ENCODE data around the gene CDKL4.

CDKL4 gene

DNA sequence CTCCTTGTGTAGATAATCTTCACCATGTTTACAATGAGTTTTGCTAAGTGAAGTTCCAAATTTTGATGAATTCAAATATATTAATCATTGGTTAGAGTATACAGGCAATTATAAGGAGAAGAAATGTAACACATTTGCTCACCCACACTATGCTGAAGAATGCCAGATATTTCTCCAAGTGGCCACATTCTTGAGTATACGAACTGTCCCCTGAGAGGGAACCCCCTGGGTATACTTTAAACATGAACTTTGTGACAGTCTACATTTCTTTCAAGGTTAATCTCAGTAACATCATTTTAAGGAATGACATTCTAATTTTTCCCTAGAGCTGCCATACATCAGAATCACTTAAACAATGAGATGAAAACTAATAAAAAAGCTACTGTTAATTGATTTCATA is 39.8 kb upstream of the CDKL4 start:
- TF ChIP-seq ZFP3 (CRISPR knock-in tag; IDR thresholded peaks at IDR 0.05) = no peak
- TF ChIP-seq, protein P1, sequence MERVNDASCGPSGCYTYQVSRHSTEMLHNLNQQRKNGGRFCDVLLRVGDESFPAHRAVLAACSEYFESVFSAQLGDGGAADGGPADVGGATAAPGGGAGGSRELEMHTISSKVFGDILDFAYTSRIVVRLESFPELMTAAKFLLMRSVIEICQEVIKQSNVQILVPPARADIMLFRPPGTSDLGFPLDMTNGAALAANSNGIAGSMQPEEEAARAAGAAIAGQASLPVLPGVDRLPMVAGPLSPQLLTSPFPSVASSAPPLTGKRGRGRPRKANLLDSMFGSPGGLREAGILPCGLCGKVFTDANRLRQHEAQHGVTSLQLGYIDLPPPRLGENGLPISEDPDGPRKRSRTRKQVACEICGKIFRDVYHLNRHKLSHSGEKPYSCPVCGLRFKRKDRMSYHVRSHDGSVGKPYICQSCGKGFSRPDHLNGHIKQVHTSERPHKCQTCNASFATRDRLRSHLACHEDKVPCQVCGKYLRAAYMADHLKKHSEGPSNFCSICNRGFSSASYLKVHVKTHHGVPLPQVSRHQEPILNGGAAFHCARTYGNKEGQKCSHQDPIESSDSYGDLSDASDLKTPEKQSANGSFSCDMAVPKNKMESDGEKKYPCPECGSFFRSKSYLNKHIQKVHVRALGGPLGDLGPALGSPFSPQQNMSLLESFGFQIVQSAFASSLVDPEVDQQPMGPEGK (CRISPR knock-in tag; IDR thresholded peaks at IDR 0.05; ENCODE audit: borderline replicate concordance) = no peak
- TF ChIP-seq, protein P2, sequence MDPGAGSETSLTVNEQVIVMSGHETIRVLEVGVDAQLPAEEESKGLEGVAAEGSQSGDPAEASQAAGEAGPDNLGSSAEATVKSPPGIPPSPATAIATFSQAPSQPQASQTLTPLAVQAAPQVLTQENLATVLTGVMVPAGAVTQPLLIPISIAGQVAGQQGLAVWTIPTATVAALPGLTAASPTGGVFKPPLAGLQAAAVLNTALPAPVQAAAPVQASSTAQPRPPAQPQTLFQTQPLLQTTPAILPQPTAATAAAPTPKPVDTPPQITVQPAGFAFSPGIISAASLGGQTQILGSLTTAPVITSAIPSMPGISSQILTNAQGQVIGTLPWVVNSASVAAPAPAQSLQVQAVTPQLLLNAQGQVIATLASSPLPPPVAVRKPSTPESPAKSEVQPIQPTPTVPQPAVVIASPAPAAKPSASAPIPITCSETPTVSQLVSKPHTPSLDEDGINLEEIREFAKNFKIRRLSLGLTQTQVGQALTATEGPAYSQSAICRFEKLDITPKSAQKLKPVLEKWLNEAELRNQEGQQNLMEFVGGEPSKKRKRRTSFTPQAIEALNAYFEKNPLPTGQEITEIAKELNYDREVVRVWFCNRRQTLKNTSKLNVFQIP (CRISPR knock-in tag; IDR thresholded peaks at IDR 0.05; ENCODE audit: borderline replicate concordance, low read depth) = no peak
- no peak for TF ChIP-seq ZC3H10 (CRISPR knock-in tag; IDR thresholded peaks at IDR 0.05)
- TF ChIP-seq OSR1 (CRISPR knock-in tag; IDR thresholded peaks at IDR 0.05) = no peak
- no peak for ATAC-seq

DNA sequence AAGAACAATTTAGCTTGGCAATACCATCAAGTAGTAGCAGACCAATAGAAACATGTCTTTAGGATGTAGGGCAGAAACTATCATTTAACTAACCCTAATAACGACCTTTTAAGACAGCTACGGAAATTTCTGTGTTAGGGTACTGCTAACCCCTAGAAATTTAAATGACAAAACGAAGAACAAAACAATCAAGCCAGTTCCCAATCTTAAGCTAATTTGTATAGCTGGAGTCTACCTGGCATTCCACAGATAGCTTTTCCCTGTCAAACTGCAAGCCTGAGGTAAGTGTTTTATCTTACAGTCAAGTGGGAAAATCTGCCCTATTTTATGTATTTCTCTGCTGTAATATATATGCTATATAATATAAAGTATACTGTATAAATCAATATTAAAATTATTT is 37.6 kb upstream of the CDKL4 start:
- no peak for ATAC-seq
- TF ChIP-seq, protein P3, sequence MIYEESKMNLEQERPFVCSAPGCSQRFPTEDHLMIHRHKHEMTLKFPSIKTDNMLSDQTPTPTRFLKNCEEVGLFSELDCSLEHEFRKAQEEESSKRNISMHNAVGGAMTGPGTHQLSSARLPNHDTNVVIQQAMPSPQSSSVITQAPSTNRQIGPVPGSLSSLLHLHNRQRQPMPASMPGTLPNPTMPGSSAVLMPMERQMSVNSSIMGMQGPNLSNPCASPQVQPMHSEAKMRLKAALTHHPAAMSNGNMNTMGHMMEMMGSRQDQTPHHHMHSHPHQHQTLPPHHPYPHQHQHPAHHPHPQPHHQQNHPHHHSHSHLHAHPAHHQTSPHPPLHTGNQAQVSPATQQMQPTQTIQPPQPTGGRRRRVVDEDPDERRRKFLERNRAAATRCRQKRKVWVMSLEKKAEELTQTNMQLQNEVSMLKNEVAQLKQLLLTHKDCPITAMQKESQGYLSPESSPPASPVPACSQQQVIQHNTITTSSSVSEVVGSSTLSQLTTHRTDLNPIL (CRISPR knock-in tag; IDR thresholded peaks at IDR 0.05; ENCODE audit: low read depth) = no peak
- no peak for TF ChIP-seq ZNF70 (CRISPR knock-in tag; IDR thresholded peaks at IDR 0.05)
- TF ChIP-seq CSDC2 (CRISPR knock-in tag; IDR thresholded peaks at IDR 0.05) = no peak
- TF ChIP-seq ESRRG (CRISPR knock-in tag; IDR thresholded peaks at IDR 0.05) = no peak
- TF ChIP-seq, protein P4, sequence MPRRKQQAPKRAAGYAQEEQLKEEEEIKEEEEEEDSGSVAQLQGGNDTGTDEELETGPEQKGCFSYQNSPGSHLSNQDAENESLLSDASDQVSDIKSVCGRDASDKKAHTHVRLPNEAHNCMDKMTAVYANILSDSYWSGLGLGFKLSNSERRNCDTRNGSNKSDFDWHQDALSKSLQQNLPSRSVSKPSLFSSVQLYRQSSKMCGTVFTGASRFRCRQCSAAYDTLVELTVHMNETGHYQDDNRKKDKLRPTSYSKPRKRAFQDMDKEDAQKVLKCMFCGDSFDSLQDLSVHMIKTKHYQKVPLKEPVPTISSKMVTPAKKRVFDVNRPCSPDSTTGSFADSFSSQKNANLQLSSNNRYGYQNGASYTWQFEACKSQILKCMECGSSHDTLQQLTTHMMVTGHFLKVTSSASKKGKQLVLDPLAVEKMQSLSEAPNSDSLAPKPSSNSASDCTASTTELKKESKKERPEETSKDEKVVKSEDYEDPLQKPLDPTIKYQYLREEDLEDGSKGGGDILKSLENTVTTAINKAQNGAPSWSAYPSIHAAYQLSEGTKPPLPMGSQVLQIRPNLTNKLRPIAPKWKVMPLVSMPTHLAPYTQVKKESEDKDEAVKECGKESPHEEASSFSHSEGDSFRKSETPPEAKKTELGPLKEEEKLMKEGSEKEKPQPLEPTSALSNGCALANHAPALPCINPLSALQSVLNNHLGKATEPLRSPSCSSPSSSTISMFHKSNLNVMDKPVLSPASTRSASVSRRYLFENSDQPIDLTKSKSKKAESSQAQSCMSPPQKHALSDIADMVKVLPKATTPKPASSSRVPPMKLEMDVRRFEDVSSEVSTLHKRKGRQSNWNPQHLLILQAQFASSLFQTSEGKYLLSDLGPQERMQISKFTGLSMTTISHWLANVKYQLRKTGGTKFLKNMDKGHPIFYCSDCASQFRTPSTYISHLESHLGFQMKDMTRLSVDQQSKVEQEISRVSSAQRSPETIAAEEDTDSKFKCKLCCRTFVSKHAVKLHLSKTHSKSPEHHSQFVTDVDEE (CRISPR knock-in tag; IDR thresholded peaks at IDR 0.05) = no peak
- no peak for TF ChIP-seq RARB (CRISPR knock-in tag; IDR thresholded peaks at IDR 0.05)
- no peak for TF ChIP-seq ZFP30 (CRISPR knock-in tag; IDR thresholded peaks at IDR 0.05)
- TF ChIP-seq, protein P2 (CRISPR knock-in tag; IDR thresholded peaks at IDR 0.05; ENCODE audit: borderline replicate concordance, low read depth) = no peak
- TF ChIP-seq PPARA (CRISPR knock-in tag; IDR thresholded peaks at IDR 0.05; ENCODE audit: borderline replicate concordance) = no peak
- TF ChIP-seq TCF4 (CRISPR knock-in tag; IDR thresholded peaks at IDR 0.05; ENCODE audit: borderline replicate concordance) = no peak
- TF ChIP-seq, protein P1 (CRISPR knock-in tag; IDR thresholded peaks at IDR 0.05; ENCODE audit: borderline replicate concordance) = no peak
- no peak for TF ChIP-seq ZNF8 (CRISPR knock-in tag; IDR thresholded peaks at IDR 0.05)
- TF ChIP-seq TOX (CRISPR knock-in tag; IDR thresholded peaks at IDR 0.05; ENCODE audit: borderline replicate concordance) = no peak
- TF ChIP-seq, protein P5, sequence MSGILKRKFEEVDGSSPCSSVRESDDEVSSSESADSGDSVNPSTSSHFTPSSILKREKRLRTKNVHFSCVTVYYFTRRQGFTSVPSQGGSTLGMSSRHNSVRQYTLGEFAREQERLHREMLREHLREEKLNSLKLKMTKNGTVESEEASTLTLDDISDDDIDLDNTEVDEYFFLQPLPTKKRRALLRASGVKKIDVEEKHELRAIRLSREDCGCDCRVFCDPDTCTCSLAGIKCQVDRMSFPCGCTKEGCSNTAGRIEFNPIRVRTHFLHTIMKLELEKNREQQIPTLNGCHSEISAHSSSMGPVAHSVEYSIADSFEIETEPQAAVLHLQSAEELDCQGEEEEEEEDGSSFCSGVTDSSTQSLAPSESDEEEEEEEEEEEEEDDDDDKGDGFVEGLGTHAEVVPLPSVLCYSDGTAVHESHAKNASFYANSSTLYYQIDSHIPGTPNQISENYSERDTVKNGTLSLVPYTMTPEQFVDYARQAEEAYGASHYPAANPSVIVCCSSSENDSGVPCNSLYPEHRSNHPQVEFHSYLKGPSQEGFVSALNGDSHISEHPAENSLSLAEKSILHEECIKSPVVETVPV (CRISPR knock-in tag; IDR thresholded peaks at IDR 0.05) = no peak
- no peak for TF ChIP-seq ZC3H10 (CRISPR knock-in tag; IDR thresholded peaks at IDR 0.05)

Measured in SK-N-SH treated with all-trans-retinoic acid at 6 μM for 48 hours (cell line).